ENCODE data around the gene UBE2I.

UBE2I gene

GRCh38 chr16:1305823-1306222 lies 3.6 kb upstream of the UBE2I start:
- Histone ChIP-seq H4K20me1 (ENCODE audit: insufficient read depth, low read length) (no peaks in the 10 kb centered on the region), H3K4me1 (ENCODE audit: insufficient read depth, low read length, severe bottlenecking) (peaks cover 12% of the 10 kb centered on the region)
- TF ChIP-seq, protein P1, sequence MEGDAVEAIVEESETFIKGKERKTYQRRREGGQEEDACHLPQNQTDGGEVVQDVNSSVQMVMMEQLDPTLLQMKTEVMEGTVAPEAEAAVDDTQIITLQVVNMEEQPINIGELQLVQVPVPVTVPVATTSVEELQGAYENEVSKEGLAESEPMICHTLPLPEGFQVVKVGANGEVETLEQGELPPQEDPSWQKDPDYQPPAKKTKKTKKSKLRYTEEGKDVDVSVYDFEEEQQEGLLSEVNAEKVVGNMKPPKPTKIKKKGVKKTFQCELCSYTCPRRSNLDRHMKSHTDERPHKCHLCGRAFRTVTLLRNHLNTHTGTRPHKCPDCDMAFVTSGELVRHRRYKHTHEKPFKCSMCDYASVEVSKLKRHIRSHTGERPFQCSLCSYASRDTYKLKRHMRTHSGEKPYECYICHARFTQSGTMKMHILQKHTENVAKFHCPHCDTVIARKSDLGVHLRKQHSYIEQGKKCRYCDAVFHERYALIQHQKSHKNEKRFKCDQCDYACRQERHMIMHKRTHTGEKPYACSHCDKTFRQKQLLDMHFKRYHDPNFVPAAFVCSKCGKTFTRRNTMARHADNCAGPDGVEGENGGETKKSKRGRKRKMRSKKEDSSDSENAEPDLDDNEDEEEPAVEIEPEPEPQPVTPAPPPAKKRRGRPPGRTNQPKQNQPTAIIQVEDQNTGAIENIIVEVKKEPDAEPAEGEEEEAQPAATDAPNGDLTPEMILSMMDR (IDR thresholded peaks at IDR 0.05; ENCODE audit: low read length), result no peak
- no peak for TF ChIP-seq EZH2 (IDR thresholded peaks at IDR 0.05; ENCODE audit: borderline replicate concordance, low read length)

DNA sequence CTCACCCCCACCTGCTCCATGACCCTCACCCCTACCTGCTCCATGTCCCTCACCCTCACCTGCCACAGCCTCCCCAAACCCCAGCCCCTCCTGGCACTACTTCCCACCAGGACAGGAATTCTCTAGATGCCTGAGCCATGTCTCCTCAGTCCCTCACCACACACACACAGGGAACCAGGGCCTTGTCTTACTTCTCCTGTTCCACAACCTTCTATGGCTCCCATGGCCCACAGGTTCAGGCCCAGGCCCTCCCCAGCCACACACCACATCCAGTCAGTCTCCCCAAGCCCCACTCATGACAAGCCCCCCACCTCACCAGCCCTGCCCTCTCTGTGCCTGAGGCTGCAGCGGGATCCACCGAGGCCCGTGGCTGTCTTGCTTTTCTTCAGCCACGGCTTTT lies 3.1 kb upstream of the UBE2I start:
- H3K9ac ChIP-seq (ENCODE audit: low read length), result no peak overlapping the region

More at GRCh38 chr16:1305823-1306222, 3.6 kb upstream of the UBE2I start:
- Histone ChIP-seq H2AFZ (ENCODE audit: low read length) (no peak overlapping the region), H3K9me2 (ENCODE audit: low read depth, low read length) (no peaks in the 10 kb centered on the region), H3F3A (ENCODE audit: insufficient read depth, low read length) (no peaks in the 10 kb centered on the region), H3K36me3 (ENCODE audit: insufficient read depth, low read length) (no peaks in the 10 kb centered on the region), H3K9me3 (ENCODE audit: low read length) (no peaks in the 10 kb centered on the region), H3K27me3 (ENCODE audit: insufficient read depth, low read length) (no peaks in the 10 kb centered on the region), H3K9ac (ENCODE audit: low read length) (no peak overlapping the region), H3K4me2 (ENCODE audit: low read length) (no peak overlapping the region), H3K27ac (ENCODE audit: low read depth, low read length, poor library complexity, severe bottlenecking) (no peak overlapping the region), H3K4me3 (ENCODE audit: low read depth, low read length, poor library complexity, severe bottlenecking) (no peak overlapping the region), H3K79me2 (ENCODE audit: insufficient read depth, low read length) (peaks cover 10% of the 10 kb centered on the region)

DNA sequence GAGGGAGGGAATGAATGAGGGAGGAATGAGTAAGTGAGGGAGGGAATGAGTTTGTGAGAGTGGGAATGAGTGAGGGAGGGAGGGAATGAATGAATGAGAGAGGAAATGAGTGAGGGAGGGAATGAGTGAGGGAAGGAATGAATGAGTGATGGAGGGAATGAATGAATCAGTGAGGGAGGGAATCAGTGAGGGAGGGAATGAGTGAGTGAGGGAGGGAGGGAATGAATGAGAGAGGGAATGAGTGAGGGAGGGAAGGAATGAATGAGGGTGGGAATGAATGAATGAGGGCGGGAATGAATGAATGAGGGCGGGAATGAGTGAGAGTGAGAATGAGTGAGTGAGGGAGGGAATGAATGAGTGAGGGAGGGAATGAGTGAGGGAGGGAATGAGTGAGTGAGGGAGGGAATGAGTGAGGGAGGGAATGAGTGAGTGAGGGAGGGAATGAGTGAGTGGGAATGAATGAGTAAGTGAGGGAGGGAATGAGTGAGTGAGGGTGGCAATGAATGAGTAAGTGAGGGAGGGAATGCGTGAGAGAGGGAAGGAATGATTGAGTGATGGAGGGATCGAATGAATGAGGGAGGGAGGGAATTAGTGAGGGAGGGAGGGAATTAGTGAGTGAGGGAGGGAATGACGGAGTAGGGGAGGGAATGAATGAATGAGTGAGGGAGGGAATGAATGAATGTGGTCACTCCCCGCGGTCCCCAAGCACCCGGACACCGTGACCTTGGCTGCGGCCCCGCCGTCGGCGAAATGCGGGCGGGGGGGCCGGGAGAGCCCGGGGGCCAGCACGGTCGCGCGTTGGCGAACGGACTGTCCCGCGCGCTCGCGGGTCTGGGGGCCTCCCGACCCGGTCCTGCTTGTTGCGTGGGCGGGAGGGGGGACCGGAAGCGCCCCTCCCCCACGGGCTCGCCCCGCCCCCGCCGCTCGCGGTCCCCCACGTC lies 1.1 kb upstream of the UBE2I start:
- Histone ChIP-seq H3K4me1 (ENCODE audit: insufficient read depth, low read length, severe bottlenecking) (peaks cover 29% of the 10 kb centered on the region), H3K4me3 (ENCODE audit: low read depth, low read length, poor library complexity, severe bottlenecking) (peak overlapping the region; percentile 74), H3K79me2 (ENCODE audit: insufficient read depth, low read length) (peaks cover 34% of the 10 kb centered on the region), H4K20me1 (ENCODE audit: insufficient read depth, low read length) (no peaks in the 10 kb centered on the region), H3K9me3 (ENCODE audit: low read length) (no peaks in the 10 kb centered on the region), H3K36me3 (ENCODE audit: insufficient read depth, low read length) (peaks cover 21% of the 10 kb centered on the region; the same call in 1 of the 2 replicates), H3K9ac (ENCODE audit: low read length) (peak overlapping the region; percentile 100), H3K9me2 (ENCODE audit: low read depth, low read length) (no peaks in the 10 kb centered on the region), H2AFZ (ENCODE audit: low read length) (no peak overlapping the region), H3K27me3 (ENCODE audit: insufficient read depth, low read length) (no peaks in the 10 kb centered on the region), H3K27ac (ENCODE audit: low read depth, low read length, poor library complexity, severe bottlenecking) (peak overlapping the region; percentile 46), H3K4me2 (ENCODE audit: low read length) (peak overlapping the region; percentile 98), H3F3A (ENCODE audit: insufficient read depth, low read length) (no peaks in the 10 kb centered on the region)
- no peak for TF ChIP-seq EZH2 (IDR thresholded peaks at IDR 0.05; ENCODE audit: borderline replicate concordance, low read length)
- TF ChIP-seq, protein P1 (IDR thresholded peaks at IDR 0.05; ENCODE audit: low read length), result no peak

More for the DNA sequence above, 3.1 kb upstream of the UBE2I start:
- H3K27me3 ChIP-seq (ENCODE audit: insufficient read depth, low read length), result no peaks in the 10 kb centered on the region
- H3K4me1 ChIP-seq (ENCODE audit: insufficient read depth, low read length, severe bottlenecking), result peaks cover 17% of the 10 kb centered on the region
- TF ChIP-seq, protein P1 (IDR thresholded peaks at IDR 0.05; ENCODE audit: low read length), result no peak
- no peak for TF ChIP-seq EZH2 (IDR thresholded peaks at IDR 0.05; ENCODE audit: borderline replicate concordance, low read length)
- H3K4me2 ChIP-seq (ENCODE audit: low read length), result no peak overlapping the region
- no peak overlapping the region for H3K27ac ChIP-seq (ENCODE audit: low read depth, low read length, poor library complexity, severe bottlenecking)
- H3K79me2 ChIP-seq (ENCODE audit: insufficient read depth, low read length), result peaks cover 15% of the 10 kb centered on the region
- no peaks in the 10 kb centered on the region for H3F3A ChIP-seq (ENCODE audit: insufficient read depth, low read length)
- no peaks in the 10 kb centered on the region for H3K9me3 ChIP-seq (ENCODE audit: low read length)
- no peaks in the 10 kb centered on the region for H3K9me2 ChIP-seq (ENCODE audit: low read depth, low read length)
- H4K20me1 ChIP-seq (ENCODE audit: insufficient read depth, low read length), result no peaks in the 10 kb centered on the region
- peaks cover 4% of the 10 kb centered on the region; the same call in 1 of the 2 replicates for H3K36me3 ChIP-seq (ENCODE audit: insufficient read depth, low read length)
- H3K4me3 ChIP-seq (ENCODE audit: low read depth, low read length, poor library complexity, severe bottlenecking), result no peak overlapping the region
- no peak overlapping the region for H2AFZ ChIP-seq (ENCODE audit: low read length)

Data from OCI-LY1 (cell line).